IPS DF 6.9 (cell line): ENCODE data around the gene CNTN4.

Source experiments
- DNase-seq: peaks from one replicate; pipeline ENCODE4 v3.0.0-alpha.2; 2013; ENCODE audit warnings: low read depth, low spot score
- H3K27ac ChIP-seq: one replicate; pipeline ENCODE4 v1.5.1; 2013; ENCODE audit warnings: low read length, control low read depth
- H3K27me3 ChIP-seq: 2 replicates; pipeline ENCODE4 v1.6.1; 2013; ENCODE audit warnings: mild to moderate bottlenecking, low read length; ENCODE audit not compliant: control insufficient read depth, insufficient read depth
- H3K36me3 ChIP-seq: 2 replicates; pipeline ENCODE4 v1.6.1; 2013; ENCODE audit warnings: low read length; ENCODE audit not compliant: control insufficient read depth, insufficient read depth
- H3K4me1 ChIP-seq: 2 replicates; pipeline ENCODE4 v1.6.1; 2013; ENCODE audit warnings: low read length; ENCODE audit not compliant: control insufficient read depth, insufficient read depth
- H3K4me3 ChIP-seq: 2 replicates; pipeline ENCODE4 v1.5.1; 2013; ENCODE audit warnings: mild to moderate bottlenecking, low read length
- H3K9me3 ChIP-seq: 2 replicates; pipeline ENCODE4 v1.6.1; 2013; ENCODE audit warnings: low read length, inconsistent platforms; ENCODE audit not compliant: control insufficient read depth, insufficient read depth
- WGBS: extraction: QIAGEN DNeasy Blood & Tissue Kit; methylation state at CpG from one replicate; pipeline ENCODE4 v1.1.7; 2013; ENCODE audit warnings: mixed read lengths, missing lambda C conversion rate; ENCODE audit not compliant: insufficient read length, insufficient coverage; 5-methylcytosine and 5-hydroxymethylcytosine counted together

The CNTN4 gene

DNA sequence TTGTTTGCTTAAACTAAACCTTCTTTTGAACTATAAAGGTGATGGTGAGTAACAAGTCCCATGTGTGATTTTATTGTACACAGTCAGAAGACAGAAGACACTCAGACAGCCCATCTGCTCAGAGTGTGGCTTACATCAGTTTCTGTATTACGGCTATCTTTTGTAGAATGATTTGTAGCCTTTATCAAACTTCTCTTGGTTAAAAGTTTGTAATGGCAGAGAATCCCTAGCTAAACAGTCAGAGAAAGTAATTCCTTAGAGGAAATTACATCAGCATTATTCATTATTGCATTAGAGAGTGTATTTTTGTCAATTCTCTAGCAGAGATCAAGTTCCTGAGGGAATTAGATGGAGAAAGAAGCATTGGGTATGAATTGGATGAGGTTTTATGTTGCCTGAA, 500.8 kb downstream of the CNTN4 start:
- Histone ChIP-seq H3K36me3 (no peaks in the 10 kb centered on the region), H3K9me3 (no peaks in the 10 kb centered on the region), H3K27me3 (no peaks in the 10 kb centered on the region), H3K27ac (no peak overlapping the region), H3K4me3 (no peak overlapping the region), H3K4me1 (peaks cover 1% of the 10 kb centered on the region; the same call in 1 of the 2 replicates)
- no peak for DNase-seq
- no CpG with 5 or more reads among the region's 1 CpG for WGBS

GRCh38 chr3:2603692-2604289, 505.1 kb downstream of the CNTN4 start:
- no peak overlapping the region for H3K27ac ChIP-seq
- no CpG with 5 or more reads among the region's 5 CpGs for WGBS
- H3K27me3 ChIP-seq, result no peaks in the 10 kb centered on the region
- no peaks in the 10 kb centered on the region for H3K9me3 ChIP-seq
- DNase-seq, result no peak
- no peaks in the 10 kb centered on the region for H3K4me1 ChIP-seq
- no peaks in the 10 kb centered on the region for H3K36me3 ChIP-seq
- H3K4me3 ChIP-seq, result no peak overlapping the region

DNA sequence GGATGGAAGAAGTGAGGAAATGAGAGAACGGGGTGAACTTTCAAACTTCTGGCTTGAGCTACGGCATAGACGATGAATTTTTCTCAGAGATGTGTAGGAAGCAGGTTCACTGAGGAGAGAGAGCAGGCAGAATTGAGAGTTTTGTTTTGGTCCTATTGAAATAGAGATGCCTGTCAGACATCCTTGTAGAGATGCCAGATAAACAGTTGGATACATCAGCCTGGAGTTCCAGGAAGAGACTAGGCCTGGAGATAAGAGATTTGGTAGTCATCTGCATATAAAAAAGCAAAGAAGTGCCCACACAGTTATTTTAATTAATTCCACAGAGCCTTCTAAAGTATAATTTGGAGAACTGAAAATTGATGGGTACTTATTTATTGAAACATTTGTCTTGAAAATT, 515.9 kb downstream of the CNTN4 start:
- no peak for DNase-seq
- WGBS, result 100% methylated on average over 1 of the region's 3 CpGs
- no peaks in the 10 kb centered on the region; the same call in 1 of the 2 replicates for H3K4me1 ChIP-seq
- H3K9me3 ChIP-seq, result no peaks in the 10 kb centered on the region
- no peaks in the 10 kb centered on the region for H3K36me3 ChIP-seq
- H3K27me3 ChIP-seq, result no peaks in the 10 kb centered on the region
- H3K27ac ChIP-seq, result no peak overlapping the region
- no peak overlapping the region for H3K4me3 ChIP-seq

GRCh38 chr3:2615080-2615479, 516.4 kb downstream of the CNTN4 start:
- no peaks in the 10 kb centered on the region for H3K27me3 ChIP-seq
- no peak for DNase-seq
- H3K4me1 ChIP-seq, result no peaks in the 10 kb centered on the region; the same call in 1 of the 2 replicates
- no peaks in the 10 kb centered on the region for H3K9me3 ChIP-seq
- H3K36me3 ChIP-seq, result no peaks in the 10 kb centered on the region
- H3K27ac ChIP-seq, result no peak overlapping the region
- no peak overlapping the region for H3K4me3 ChIP-seq

- DNase-seq, result no peak
- H3K4me1 ChIP-seq, result no peaks in the 10 kb centered on the region
- no peaks in the 10 kb centered on the region for H3K27me3 ChIP-seq
- no CpG with 5 or more reads among the region's 1 CpG for WGBS
- no peaks in the 10 kb centered on the region for H3K9me3 ChIP-seq
- H3K4me3 ChIP-seq, result no peak overlapping the region
- no peak overlapping the region for H3K27ac ChIP-seq
- H3K36me3 ChIP-seq, result no peaks in the 10 kb centered on the region
These were observed 524.8 kb downstream of the CNTN4 start for GRCh38 chr3:2623436-2623835.

- Histone ChIP-seq H3K27me3 (no peaks in the 10 kb centered on the region), H3K27ac (no peak overlapping the region), H3K4me3 (no peak overlapping the region), H3K36me3 (no peaks in the 10 kb centered on the region), H3K9me3 (no peaks in the 10 kb centered on the region), H3K4me1 (no peaks in the 10 kb centered on the region)
- DNase-seq, result no peak
- no CpG with 5 or more reads among the region's 6 CpGs for WGBS
These were observed 529.5 kb downstream of the CNTN4 start for GRCh38 chr3:2628117-2628516.

DNA sequence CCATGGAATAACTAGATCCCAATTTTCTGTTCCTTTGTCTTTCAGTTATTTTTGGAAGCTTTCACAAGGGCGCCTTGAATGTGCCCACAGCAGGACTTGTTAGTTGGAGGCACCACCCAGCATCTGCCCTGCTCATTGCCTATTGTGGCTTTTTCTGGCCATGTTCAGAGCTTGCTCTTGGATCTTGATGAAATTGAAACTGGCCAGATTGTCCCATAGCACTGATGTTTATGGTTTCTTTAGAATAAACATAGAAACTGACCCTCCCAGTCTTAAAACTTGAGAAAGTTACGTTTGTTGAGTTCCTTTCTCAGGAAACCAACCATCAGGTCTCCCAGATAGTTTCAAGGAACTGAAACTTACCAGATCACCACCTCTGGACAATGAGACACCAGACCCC, 536.8 kb downstream of the CNTN4 start:
- DNase-seq, result no peak
- H3K4me3 ChIP-seq, result no peak overlapping the region
- H3K27ac ChIP-seq, result no peak overlapping the region
- WGBS, result no CpG with 5 or more reads among the region's 2 CpGs
- no peaks in the 10 kb centered on the region for H3K36me3 ChIP-seq
- no peaks in the 10 kb centered on the region for H3K9me3 ChIP-seq
- no peaks in the 10 kb centered on the region for H3K4me1 ChIP-seq
- no peaks in the 10 kb centered on the region for H3K27me3 ChIP-seq

- no peaks in the 10 kb centered on the region for H3K4me1 ChIP-seq
- no CpG with 5 or more reads among the region's 3 CpGs for WGBS
- H3K36me3 ChIP-seq, result no peaks in the 10 kb centered on the region
- DNase-seq, result no peak
- H3K4me3 ChIP-seq, result no peak overlapping the region
- no peaks in the 10 kb centered on the region for H3K9me3 ChIP-seq
- H3K27me3 ChIP-seq, result no peaks in the 10 kb centered on the region
- H3K27ac ChIP-seq, result no peak overlapping the region
These were observed 544.9 kb downstream of the CNTN4 start for GRCh38 chr3:2643606-2644005.

DNA sequence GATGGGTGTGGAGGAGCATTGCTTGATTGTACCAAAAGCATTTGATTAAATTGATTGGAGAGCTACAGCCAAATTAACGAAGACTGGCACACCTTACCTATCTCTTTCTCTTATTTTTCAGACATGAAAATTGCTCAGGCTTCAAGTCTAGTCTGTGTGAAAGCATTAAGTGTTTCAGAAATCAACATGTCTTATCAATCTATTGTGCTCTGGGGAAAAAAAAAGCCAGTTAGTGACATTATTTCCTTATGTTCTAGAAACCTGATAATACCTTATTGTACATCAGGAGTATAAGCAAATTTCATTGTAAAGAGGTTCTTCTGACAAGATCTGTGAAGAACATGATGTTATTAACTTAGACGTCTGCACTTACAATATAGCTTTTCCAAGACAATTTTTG, 546.3 kb downstream of the CNTN4 start:
- no peaks in the 10 kb centered on the region for H3K36me3 ChIP-seq
- no peaks in the 10 kb centered on the region for H3K4me1 ChIP-seq
- WGBS, result no CpG with 5 or more reads among the region's 2 CpGs
- DNase-seq, result no peak
- no peak overlapping the region for H3K27ac ChIP-seq
- no peak overlapping the region for H3K4me3 ChIP-seq
- H3K27me3 ChIP-seq, result no peaks in the 10 kb centered on the region
- H3K9me3 ChIP-seq, result no peaks in the 10 kb centered on the region

DNA sequence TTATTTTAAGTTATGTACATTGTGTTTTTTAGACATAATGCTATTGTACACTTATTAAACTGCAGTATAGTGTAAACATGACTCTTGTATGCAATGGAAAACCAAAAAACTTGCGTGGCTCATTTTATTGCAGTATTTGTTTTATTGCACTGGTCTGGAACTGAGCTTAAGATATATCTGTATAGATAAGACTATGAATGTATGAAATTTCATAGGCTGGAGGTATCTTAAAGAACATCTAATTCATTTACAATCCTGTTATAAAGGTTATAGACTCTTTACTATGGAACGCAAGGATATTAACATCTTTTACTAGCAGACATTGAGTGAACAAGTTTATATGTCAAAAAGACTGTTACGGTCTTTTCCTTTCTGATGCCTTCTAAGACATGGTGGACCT, 552.1 kb downstream of the CNTN4 start:
- no peaks in the 10 kb centered on the region for H3K27me3 ChIP-seq
- no CpG with 5 or more reads among the region's 3 CpGs for WGBS
- DNase-seq, result no peak
- no peak overlapping the region for H3K4me3 ChIP-seq
- H3K9me3 ChIP-seq, result no peaks in the 10 kb centered on the region
- no peaks in the 10 kb centered on the region for H3K36me3 ChIP-seq
- H3K27ac ChIP-seq, result no peak overlapping the region
- H3K4me1 ChIP-seq, result peaks cover 1% of the 10 kb centered on the region; the same call in 1 of the 2 replicates

DNA sequence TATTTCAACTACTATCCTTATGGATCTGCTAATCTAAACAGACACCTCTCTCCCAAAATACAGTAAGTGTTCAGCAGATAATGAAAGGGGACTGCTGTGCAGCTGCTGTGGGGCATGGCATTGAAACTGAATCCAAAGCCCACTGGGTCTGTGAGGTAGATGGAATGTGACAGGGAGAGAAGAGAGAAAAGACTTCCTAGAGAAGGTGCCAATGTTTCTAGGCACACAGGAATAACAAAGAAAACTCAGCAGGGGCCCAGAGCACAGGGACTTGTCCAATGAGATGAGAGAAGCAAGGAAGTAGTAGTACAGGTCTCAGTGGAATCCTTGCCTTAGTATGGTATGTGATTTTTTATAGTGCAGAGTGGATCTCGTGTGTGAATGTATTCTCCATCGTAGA, 553.7 kb downstream of the CNTN4 start:
- no peak overlapping the region for H3K27ac ChIP-seq

More for the DNA sequence above, 553.7 kb downstream of the CNTN4 start:
- no peaks in the 10 kb centered on the region for H3K36me3 ChIP-seq
- no CpG with 5 or more reads among the region's 2 CpGs for WGBS
- H3K9me3 ChIP-seq, result no peaks in the 10 kb centered on the region
- no peak overlapping the region for H3K4me3 ChIP-seq
- peaks cover 1% of the 10 kb centered on the region; the same call in 1 of the 2 replicates for H3K4me1 ChIP-seq
- no peaks in the 10 kb centered on the region for H3K27me3 ChIP-seq
- DNase-seq, result peak; percentile 9
